Measurements from ENCODE around the gene MAGEF1. TPM values are rescaled to one million over a fixed set of nuclear protein-coding genes. Genes with fewer than 3 reads are reported as not detected.

The MAGEF1 gene
- total RNA-seq, 1 experiment from 2014 or later = 31.9 TPM

DNA sequence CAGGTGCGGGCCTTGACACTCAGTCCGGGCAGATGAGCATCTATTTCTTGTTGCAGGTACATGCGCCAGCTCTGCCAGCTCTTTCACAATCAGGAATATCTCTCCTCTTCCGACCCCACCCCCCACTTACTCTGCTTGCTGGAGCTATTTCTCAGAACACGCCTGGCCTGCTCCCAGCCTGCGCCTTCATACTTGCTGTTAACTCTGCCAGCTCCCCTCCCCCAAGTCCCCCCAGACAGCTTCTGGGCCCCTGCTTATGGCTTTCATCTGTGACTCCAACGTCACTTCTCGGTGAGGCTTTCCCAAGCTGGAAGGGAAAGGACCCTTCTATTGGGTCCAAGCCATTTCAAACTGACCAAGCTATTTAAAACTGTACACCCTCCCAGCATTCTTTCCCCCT is 15.2 kb downstream of the MAGEF1 start:
- no peak overlapping the region for H3K18ac ChIP-seq (ENCODE audit: insufficient read length, low read depth, low read length)
- WGBS (ENCODE audit: extremely low coverage, insufficient read length, low lambda C conversion rate) = no CpG with 5 or more reads among the region's 8 CpGs
- no peak overlapping the region for H4K91ac ChIP-seq (ENCODE audit: insufficient read length, low read depth, low read length)
- H2AK5ac ChIP-seq (ENCODE audit: insufficient read length, low read length) = no peak overlapping the region
- no peak overlapping the region for H4K8ac ChIP-seq (replicated peaks; ENCODE audit: insufficient read length, low read depth, low read length)
- Mint-ChIP-seq H3K4me1 (peaks cover 30 to 41% of the 10 kb centered on the region in 2 experiments), H3K4me3 (no peak overlapping the region), H3K27me3 (ENCODE audit: low read depth) (no peaks in the 10 kb centered on the region; the same call in none of the 2 replicates), H3K36me3 (ENCODE audit: insufficient read depth in 1 of 3, low read depth in 3 of 3) (peaks cover 0 to 5% (median 0%) of the 10 kb centered on the region in 3 experiments; a peak in 2 of 7 replicates), H3K27ac (no peak overlapping the region; a peak in 1 of 7 replicates), H3K9me3 (peaks cover 3 to 6% of the 10 kb centered on the region in 2 experiments; a peak in 2 of 5 replicates)
- no peak overlapping the region for H3K27ac ChIP-seq (ENCODE audit: insufficient read length, low read depth, low read length)
- no peak overlapping the region for H2BK5ac ChIP-seq (ENCODE audit: insufficient read length, low read length)
- H2BK15ac ChIP-seq (ENCODE audit: low read depth, low read length) = no peak overlapping the region
- no peaks in the 10 kb centered on the region for H3K27me3 ChIP-seq (ENCODE audit: insufficient read depth, low read length)
- DNase-seq = no peak
- TF ChIP-seq, protein P1, sequence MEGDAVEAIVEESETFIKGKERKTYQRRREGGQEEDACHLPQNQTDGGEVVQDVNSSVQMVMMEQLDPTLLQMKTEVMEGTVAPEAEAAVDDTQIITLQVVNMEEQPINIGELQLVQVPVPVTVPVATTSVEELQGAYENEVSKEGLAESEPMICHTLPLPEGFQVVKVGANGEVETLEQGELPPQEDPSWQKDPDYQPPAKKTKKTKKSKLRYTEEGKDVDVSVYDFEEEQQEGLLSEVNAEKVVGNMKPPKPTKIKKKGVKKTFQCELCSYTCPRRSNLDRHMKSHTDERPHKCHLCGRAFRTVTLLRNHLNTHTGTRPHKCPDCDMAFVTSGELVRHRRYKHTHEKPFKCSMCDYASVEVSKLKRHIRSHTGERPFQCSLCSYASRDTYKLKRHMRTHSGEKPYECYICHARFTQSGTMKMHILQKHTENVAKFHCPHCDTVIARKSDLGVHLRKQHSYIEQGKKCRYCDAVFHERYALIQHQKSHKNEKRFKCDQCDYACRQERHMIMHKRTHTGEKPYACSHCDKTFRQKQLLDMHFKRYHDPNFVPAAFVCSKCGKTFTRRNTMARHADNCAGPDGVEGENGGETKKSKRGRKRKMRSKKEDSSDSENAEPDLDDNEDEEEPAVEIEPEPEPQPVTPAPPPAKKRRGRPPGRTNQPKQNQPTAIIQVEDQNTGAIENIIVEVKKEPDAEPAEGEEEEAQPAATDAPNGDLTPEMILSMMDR (conservative IDR thresholded peaks at IDR 0.05) = no peak
- no peak overlapping the region for H3K4ac ChIP-seq (ENCODE audit: low read depth, low read length)
- no peak overlapping the region for H3K23ac ChIP-seq (ENCODE audit: insufficient read length, low read depth, low read length)
- no peak overlapping the region for H4K5ac ChIP-seq (ENCODE audit: insufficient read length, low read depth, low read length)
- H2BK20ac ChIP-seq (ENCODE audit: low read depth, low read length, poor library complexity, severe bottlenecking) = no peak overlapping the region
- no peaks in the 10 kb centered on the region for H3K4me1 ChIP-seq (ENCODE audit: insufficient read depth, low read length)
- no peaks in the 10 kb centered on the region for H4K20me1 ChIP-seq (ENCODE audit: control insufficient read depth, insufficient read depth, insufficient read length)
- no peak overlapping the region for H3K4me2 ChIP-seq (ENCODE audit: insufficient read depth, insufficient read length, low read length)
- no peak overlapping the region for H3T11ph ChIP-seq (ENCODE audit: low read length)
- no peak overlapping the region for H2BK12ac ChIP-seq (ENCODE audit: insufficient read length, low read depth, low read length)
- H2BK120ac ChIP-seq (ENCODE audit: low read depth, low read length, poor library complexity, severe bottlenecking) = no peak overlapping the region
- no peaks in the 10 kb centered on the region for H3K9me3 ChIP-seq (ENCODE audit: control insufficient read depth, low read depth, low read length)
- H3K56ac ChIP-seq (ENCODE audit: insufficient read length, low read depth, low read length) = no peak overlapping the region
- H3K9ac ChIP-seq (ENCODE audit: extremely low read depth, insufficient read length, low read length) = no peak overlapping the region
- no peaks in the 10 kb centered on the region for H3K23me2 ChIP-seq (ENCODE audit: insufficient read length, low read depth, low read length, poor library complexity, severe bottlenecking)
- H2AFZ ChIP-seq (ENCODE audit: low read length) = no peak overlapping the region
- H3K79me2 ChIP-seq (ENCODE audit: insufficient read depth, low read length) = no peaks in the 10 kb centered on the region
- no peaks in the 10 kb centered on the region for H3K79me1 ChIP-seq (ENCODE audit: insufficient read depth, low read depth, low read length, poor library complexity, severe bottlenecking)
- no peak overlapping the region for H3K14ac ChIP-seq (ENCODE audit: insufficient read depth, low read length)
